ENCODE results near the gene METTL24.
"Not testable (repeated sequence)": the region's sequence is repeated elsewhere in the genome, so short reads cannot be mapped to it uniquely, and the experiment has no call there.

METTL24 gene

DNA sequence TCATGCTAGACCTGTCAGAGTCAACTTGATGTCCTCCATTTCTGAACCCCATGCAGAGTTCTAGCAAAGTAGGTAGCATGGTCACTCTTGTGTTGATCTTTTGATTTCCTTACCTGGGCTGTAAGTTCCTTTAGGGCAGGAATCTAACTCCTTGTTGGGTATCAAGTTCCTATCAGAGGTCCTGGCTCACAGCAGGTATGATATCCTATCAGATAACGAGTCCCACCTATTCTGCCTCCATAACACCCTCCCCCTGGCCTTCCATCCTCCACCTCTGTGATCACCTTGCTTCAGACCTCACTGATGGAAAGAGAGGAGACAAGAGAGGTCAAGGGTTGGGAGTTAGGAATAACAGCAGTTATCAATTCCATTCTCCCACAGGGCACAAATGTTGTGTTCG is 101.8 kb downstream of the METTL24 start:
- no peak for DNase-seq (ENCODE audit: low spot score)

DNA sequence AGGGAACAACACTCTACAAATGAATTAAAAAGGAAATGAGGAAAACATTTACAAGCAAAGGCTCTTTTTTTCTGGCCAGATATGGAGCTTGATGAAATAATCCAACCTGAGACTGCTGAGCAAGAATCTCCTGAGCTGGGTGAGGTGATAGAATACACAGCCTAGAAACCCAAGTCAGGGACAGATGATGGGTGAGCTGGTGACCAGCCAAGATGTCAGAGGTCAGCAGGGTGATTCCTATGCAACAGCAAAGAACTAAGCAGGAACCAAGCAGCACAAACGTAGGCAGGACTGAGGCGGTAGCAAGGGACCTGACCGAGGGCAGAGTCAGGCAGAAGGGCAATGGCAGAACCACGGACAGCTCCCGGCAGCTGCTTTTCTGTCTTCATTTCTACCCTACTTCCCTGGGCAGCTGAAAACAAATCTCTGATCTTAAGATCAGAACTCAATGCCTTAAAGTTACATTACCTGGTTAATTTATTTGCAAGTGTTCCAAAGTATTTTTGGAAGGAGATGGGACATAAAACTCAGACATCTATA is 102.9 kb downstream of the METTL24 start:
- no peak for DNase-seq (ENCODE audit: low spot score)

DNA sequence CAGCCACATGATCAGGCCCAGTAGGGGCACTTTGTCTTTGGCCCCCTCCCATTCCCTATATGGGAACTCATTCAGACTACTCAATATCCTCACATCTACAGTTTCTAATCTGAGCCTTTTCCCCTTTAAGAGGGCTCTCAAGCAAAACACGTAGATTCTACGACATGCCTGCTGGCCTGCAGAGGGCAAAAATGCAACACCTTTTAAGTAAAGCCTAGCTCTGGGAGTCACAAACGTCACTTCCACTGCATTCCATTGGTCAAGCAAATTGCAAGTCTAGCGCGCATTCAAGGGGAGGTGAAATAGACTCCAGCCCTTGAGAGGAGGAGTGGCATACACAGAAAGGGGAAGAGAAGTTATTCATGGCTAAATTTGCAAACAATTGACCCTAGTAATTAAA is 107.3 kb downstream of the METTL24 start:
- DNase-seq (ENCODE audit: low spot score) = no peak

DNA sequence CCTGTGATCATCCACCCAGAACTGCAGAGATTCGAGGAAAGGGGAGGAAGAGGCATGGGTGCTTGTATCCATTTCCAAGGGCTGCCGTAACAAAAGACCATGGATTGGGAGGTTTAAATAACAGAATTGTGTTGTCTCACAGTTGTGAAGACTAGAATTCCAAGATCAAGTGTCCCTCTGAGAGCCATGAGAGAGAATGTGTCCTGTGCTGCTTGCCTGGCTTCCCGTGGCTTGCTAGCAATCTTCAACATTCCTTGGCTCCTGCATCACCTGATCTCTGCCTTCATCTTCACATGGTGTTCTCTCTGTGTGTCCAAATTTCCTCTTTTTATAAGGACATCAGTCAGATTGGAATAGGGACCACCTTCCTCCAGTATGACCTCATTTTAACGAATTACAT is 108.1 kb downstream of the METTL24 start:
- DNase-seq (ENCODE audit: low spot score) = no peak

DNA sequence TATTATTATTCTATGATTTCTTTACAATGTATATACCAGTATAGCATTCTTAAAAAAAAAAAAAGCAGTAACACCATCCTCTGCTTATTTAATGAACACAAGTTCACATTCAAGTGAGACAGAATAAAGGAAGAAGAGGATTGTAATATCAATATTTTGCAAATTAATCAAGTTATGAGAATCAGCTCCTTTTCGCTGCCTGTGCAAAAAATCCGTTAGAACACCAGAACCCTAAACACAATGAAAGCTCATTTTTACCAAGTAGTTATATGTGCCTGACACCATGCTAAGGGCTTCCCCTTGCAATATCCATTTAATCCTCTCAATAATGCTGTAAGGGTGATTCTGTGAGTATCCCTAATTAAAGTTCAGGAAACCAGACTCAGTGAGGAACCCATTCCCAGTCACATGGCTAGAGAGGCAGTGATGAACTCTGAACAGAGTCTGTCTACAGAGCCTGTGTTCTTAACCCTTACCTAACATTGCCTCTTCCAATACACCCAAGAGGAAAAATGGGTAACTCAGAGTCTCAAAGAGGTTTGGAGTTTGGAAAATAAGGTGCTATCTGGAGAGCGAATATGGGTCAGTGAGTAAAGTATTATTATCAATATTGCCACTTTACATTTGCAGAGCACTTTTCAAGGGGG is 111.1 kb downstream of the METTL24 start:
- DNase-seq (ENCODE audit: low spot score) = no peak

DNA sequence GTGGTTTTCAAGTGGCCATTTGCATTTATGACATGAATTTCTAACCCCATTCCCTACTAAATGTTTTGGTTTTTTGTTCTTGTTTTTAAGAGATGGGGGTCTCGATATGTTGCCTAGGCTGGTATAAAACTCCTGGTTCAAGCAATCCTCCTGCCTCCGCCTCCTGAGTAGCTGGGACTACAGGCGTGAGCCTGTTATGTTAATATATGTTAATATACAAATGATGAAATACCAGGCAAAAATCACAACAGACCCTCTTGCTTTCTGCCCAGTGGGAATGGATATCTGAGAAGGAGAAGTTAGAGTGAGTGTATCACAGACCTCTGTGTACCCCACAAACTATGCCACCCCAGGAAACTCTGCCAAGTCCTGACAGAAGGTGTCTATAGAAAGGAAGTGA is 111.8 kb downstream of the METTL24 start:
- no peak for DNase-seq (ENCODE audit: low spot score)

DNA sequence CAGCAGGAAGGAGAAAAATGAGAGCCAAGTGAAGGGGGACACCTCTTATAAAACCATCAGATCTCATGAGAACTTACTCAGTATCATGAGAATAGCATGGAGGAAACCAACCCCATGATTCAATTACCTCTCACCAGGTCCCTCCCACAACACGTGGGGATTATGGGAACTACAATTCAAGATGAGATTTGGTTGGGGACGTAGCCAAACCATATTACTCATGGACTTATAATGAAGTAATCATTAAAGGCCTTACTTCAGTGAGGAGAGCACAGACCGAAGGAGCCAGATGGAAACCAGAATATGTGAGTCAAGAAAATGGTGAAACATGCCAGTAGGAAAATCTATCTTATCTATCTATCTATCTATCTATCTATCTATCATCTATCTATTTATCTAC is 113.5 kb downstream of the METTL24 start:
- not testable (repeated sequence) for DNase-seq (ENCODE audit: low spot score)

DNA sequence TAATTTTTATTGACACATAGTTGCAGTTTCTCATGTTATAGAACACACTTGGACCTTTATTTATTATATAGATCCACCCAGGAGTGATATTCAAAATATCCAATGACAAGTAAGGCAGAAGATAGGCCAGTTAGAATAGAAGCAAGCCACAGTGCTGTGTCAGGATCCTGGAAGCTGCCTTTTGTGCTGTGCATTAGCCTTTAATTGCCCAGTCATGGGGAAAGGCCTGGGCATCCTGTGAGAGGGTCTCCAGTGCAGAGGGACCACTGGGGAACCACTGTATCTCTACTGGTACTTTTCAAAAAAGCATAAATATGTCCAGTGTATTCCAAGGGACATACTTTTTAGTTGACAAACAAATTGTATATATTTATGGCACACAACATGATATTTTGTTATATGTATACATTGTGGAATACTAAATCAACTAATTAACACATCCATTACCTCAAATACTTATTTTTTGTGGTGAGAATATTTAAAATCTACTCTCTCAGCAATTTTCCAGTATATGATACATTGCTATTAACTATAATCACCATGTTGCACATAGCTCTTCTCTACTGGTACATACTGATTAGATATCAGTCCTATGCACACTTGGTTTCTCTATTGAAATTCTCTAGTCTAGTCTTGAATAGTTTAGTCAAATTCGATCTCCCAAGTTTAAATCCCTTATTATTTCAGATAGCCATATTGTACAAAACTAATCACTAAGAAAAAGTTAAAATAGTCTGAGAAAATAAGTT is 118.4 kb downstream of the METTL24 start:
- peak; percentile 50 for DNase-seq (ENCODE audit: low spot score)

DNA sequence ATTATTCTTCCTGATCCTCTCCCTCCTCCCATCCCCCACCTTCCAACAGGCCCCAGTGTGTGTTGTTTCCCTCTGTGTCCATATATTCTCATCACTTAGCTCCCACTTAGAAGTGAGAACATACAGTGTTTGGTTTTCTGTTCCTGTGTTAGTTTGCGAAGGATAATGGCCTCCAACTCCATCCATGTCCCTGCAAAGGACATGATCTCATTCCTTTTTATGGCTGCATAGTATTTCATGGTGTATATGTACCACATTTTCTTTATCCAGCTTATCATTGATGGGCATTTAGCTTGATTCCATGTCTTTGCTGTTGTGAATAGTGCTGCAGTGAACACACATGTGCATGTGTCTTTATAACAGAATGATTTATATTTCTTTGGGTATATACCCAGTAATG is 122.1 kb downstream of the METTL24 start:
- not testable (repeated sequence) for DNase-seq (ENCODE audit: low spot score)

DNA sequence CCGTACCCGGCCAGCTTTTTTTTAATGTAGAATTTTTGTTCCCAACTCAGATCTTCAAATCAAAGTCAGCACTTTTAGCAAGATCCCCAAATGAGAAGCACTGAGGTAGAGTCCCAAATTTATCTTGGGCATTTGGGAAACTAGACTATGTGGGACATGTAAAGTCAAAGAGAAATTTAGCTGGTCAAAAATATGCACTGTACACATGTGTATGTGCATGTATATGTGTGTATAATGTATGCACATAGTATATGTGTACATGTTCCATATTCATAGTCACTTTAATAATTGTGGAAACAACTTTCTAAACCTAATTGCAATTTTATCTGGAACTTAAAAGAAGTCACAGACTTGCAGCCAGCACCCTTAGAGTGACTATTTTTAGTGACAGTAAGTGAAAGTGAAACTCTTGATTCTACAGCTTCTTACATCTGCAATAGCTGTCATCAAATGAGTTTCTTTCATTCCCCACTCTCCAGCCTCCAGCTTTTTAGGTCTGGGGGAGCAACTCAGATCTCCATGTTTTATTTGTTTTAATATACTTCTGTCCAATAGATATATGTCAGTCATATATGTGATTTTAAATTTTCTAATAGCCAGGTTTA is 124.3 kb downstream of the METTL24 start:
- DNase-seq (ENCODE audit: low spot score) = peak; percentile 23

DNA sequence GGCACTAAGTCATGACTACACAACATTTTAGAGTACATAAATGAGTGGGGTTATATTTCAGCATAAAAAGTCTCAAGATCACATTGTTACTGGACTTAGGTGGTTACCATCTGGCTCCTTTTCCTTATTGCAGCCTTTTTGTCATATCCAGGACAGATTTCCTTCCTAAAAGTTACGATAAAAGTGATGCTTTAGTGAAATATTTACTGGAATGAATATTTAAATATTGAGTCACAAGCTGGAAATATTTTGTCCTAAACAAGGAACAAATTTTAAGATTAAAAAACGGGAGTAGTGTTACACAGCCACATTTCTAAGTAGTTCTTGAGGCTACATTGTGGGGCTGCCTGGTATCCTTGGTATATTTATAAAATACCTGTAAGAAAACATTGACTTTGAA is 125.7 kb downstream of the METTL24 start:
- no peak for DNase-seq (ENCODE audit: low spot score)

DNA sequence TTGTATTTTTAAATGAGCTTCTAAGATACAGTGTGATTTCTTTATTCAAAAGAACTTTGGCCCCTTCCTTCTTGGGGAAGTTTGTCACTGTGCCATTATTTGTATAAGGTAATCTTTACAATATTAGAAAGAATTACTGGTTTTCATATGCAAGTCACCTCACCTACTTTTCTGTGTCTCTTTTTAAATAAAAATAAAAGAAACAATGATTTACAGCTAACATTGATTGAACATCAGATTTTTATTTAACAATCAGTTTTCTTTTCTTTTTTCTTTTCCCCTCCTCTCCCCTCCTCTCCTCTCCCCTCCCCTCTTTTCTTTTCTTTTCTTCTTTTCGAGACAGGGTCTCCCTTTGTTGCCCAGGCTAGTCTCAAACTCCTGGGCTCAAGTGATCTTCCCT is 131.9 kb downstream of the METTL24 start:
- no peak for DNase-seq (ENCODE audit: low spot score)

DNA sequence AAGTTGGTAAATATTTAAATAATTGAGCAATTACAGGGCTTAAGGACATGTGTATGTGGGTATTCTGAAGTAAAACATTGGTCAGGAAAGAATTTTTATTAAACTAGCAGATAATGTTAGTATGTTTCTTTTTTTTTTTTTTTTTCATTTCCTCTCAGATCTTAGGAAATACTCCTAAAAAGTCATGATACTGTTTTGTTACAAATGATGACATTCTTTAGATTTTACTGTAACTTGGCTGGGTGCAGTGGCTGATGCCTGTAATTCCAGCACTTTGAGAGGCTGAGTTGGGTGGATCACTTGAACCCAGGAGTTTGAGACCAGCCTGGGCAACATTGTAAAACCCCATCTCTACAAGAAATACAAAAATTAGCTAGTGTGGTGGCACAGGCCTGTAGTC is 136.4 kb downstream of the METTL24 start:
- DNase-seq (ENCODE audit: low spot score) = no peak

DNA sequence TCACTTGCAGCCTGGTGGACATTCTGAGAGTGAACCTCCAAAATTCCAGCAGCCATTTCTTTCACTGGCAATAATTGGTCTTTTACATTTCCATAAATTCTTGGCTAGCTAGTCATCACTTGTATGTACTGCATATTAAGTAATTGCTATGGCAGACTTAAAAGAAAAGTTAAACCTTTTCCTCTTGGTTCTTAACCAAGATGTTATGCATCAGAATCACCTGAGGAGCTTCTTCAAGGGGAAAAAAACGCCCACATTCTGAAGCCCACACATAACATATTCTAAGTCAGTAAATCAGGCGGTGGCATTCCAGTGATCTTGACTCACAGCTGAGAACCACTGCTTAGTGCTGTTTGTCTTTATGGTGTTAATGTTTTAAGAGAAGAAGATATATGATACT is 140.9 kb downstream of the METTL24 start:
- DNase-seq (ENCODE audit: low spot score) = no peak

DNA sequence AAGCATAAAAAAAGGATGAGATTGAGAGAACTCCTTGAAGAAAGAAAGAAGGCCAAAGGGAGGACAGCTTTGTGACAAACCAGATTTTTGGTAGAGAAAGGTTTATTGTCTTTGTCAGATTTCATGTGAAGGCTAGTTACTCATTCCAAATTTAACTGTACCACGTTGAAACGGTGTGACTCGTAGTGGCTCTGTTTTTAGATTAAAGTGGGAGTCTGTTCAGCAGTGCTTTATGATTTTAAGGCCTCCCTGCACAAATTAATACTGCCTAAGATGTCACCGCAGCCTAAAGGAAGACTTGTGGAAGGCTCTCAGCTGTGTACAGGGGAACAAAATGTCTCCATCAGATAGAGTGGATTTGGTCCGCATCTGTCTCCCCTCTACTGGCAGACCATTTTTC is 142.0 kb downstream of the METTL24 start:
- no peak for DNase-seq (ENCODE audit: low spot score)

DNA sequence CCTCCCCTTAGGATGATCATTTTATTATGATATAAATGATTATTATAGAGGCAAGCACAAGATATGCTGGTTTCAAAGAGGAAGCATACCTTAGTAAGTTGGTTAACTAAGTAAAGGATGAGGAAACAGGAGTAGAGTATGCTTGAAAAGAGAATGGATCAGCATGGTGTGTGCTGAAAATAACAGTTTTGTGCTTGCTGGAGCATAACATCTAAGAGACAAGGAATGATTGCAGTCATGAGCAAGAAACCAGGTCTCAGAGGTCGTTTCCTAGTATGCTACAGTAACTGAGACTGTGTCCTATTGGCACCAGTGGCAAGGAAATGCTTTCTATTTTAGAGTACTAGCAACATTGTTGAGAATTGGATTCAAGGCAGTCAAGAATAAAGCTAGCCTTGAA is 143.8 kb downstream of the METTL24 start:
- no peak for DNase-seq (ENCODE audit: low spot score)

DNA sequence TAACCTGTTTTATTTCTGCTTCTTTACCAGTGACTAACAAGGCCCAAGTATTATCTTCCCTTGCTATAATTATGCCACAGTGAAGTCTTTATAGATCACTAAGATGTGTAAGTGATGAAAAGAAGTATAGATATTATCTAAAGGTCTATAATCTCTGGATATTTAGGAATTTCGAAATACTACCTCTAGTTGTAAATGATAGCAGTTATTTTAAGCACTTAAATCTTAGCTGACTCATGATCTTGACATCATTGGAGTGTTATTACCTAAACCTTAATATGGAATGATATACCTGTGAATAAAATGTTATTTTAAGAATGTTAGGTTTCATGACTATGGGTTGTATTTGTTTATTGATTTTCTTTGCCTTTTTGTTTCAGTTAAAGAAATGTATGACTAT is 146.4 kb downstream of the METTL24 start:
- no peak for DNase-seq (ENCODE audit: low spot score)

DNA sequence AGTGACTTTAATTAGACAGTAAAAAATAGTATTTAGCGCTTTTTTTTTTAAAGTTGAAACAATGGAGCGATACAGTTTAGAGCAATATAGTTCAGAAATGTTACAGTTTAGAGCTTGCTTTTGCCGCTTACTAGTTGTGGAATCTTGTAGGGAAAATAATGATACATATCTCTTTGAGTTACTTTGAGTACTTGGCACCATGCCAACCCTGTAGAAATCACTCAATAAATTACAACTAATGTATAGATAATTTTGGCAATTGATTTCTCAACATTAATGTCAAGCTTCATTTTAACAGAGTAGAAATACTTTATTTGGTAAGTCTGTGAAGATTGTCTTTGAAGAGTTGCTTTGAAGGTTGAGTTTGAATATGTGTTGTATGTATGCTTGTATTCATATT is 150.5 kb downstream of the METTL24 start:
- DNase-seq (ENCODE audit: low spot score) = no peak

DNA sequence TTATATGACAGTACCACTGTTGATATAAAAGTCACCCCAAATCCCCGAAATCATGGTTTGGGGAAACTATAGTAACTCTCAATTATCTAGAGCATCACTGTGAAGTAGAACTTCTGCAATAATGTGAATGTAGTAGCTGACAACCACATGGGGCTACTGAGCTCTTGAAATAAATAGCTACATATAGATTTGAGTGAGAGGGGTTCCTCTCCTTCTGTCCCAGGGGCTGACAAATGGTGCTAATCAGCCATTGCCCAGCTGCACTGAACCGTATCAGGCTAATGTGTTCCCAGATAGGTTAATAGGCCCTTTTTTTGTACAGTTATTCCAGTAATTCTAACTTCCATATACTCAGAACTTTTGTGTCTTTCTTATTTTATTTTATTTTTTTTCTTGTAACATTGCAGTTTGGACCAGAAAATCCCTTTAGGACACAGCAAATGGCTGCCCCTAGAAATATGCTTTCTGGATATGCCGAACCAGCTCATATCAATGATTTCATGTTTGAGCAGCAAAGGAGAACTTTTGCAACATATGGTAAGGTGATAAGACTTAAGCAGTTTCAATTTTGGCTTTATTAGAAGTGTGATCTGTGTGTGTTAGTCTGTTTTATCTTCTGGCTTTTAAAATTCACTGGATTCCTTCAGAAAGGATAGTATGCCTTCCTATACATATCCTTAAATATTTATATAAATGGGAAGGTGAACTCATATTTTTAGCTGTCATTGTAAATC is 156.8 kb downstream of the METTL24 start:
- DNase-seq (ENCODE audit: low spot score) = peak; percentile 50

DNA sequence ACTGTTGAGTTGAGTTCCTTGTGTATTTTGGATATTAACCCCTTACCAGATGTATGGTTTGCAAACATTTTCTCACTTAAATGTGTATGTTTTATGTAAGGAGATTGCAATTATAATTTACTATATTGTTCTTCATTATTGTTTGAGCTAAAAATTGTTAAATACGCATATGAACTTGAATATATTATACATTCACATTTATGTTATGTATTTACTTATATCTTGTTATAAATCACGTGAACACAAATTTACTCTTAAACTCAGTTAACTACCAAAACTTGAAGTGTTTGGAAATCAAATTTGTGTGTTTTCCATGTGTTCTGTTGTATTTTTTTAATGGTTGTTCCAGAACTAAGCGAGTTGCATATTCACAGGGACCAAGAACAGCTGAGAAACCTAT is 159.6 kb downstream of the METTL24 start:
- DNase-seq (ENCODE audit: low spot score) = no peak

DNA sequence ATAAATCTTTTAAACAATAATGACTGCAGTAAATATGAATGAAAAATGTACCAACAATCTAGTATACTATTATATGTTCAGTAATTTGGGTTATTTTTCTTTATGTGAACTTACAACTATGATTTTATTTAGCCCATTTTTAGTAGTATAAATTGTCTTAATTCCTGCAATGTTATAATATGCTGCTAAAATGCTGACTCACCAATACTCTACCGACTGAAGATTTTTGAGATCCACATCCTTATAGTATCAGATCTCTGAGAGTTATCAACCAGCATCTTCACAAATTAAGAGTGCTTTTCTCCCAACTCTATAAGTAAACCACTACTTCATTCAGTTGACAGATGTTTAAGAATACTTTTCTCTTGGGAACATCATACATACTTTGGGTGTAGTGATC is 161.3 kb downstream of the METTL24 start:
- DNase-seq (ENCODE audit: low spot score) = no peak

DNA sequence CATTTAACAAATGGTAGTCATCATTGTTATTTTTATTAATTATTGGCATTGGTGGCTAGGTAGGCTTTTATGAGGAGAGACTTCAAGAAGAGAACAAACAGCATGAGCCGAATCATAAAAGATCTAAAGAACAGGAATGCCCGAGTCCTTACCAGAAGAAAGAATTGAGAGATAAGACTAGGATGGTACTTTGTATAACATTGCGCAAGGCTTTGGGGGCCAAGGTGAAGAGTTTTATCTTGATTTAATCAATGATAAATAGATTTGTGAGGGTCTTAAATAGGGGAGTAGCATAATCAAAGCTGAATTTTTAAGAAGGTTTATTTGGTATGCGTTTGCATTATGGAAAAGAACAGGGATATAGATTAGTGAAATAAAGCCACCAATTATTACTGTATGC is 162.5 kb downstream of the METTL24 start:
- no peak for DNase-seq (ENCODE audit: low spot score)
